HG02623 (cell line): ENCODE results near the gene ABCC10.
"Not testable (repeated sequence)": the region's sequence is repeated elsewhere in the genome, so short reads cannot be mapped to it uniquely, and the experiment has no call there.

Source experiments
- ATAC-seq: cut with Tn5 transposase; IDR thresholded peaks from one replicate; pipeline ENCODE4 v1.9.1; 2021; ENCODE audit warnings: moderate library complexity; ENCODE audit not compliant: unreplicated experiment

ABCC10 gene

DNA sequence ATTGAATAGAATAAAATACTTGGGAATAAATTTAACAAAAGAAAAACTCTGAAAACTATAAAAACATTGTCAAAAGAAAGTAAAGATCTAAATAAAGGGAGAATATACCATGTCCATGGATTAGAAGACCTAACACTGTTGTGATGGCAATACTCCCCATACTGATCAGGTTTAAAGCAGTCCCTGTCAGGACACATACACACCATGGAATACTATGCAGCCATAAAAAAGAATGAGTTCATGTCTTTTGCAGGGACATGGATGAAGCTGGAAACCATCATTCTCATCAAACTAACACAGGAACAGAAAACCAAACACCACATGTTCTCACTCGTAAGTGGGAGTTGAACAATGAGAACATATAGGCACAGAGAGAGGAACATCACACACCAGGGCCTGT lies 16.6 kb upstream of the ABCC10 start:
- ATAC-seq, result not testable (repeated sequence)

GRCh38 chr6:43412541-43412940 lies 14.8 kb upstream of the ABCC10 start:
- ATAC-seq, result no peak

- no peak for ATAC-seq
These were observed 14.3 kb upstream of the ABCC10 start for GRCh38 chr6:43413002-43413401.

- not testable (repeated sequence) for ATAC-seq
These were observed 12.1 kb upstream of the ABCC10 start for GRCh38 chr6:43415275-43415674.

DNA sequence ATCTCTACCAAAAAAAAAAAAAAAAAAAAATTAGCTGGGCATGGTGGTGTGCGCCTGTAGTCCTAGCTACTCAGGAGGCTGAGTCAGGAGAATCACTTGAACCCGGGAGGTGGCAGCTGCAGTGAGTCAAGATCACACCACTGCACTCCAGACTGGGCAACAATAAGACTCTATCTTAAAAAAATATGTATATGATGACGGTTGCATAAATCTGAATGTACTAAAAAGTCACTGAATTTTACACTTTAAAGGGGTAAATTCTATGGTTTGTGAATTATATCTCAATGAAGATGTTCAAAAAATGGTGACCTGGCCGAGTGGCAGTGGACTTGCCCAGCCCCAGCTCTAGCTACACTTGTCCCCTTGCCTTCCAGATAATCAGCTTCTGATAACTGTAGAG lies 10.4 kb upstream of the ABCC10 start:
- ATAC-seq, result no peak

GRCh38 chr6:43420012-43420709 lies 7.2 kb upstream of the ABCC10 start:
- ATAC-seq, result no peak

GRCh38 chr6:43421831-43422230 lies 5.5 kb upstream of the ABCC10 start:
- ATAC-seq, result no peak

GRCh38 chr6:43425083-43425482 lies 2.3 kb upstream of the ABCC10 start:
- not testable (repeated sequence) for ATAC-seq

- ATAC-seq, result no peak
These were observed 374 bp upstream of the ABCC10 start for GRCh38 chr6:43426928-43427405.

- no peak for ATAC-seq
These were observed 800 bp downstream of the ABCC10 start for GRCh38 chr6:43428112-43428570.

DNA sequence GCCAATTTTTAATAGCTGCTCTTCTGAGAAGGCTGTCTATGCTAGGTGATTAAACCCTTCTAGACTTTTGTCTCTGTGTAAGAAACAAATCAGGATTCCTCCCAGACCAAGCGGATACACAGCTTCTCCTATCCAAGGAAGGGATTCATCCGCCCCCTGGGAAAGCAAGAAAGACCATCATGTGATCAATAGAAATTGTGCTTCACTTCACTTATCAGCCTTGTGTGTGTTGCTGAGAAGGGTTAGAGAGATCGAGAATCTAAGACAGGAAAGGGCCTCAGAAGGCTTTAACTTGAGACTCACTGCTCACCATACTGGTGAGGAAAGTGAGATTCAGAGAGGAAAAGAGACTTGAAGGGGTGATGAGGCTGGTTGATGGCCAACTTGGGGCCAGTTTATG lies 1.5 kb downstream of the ABCC10 start:
- ATAC-seq, result no peak

- ATAC-seq, result no peak
These were observed 4.9 kb downstream of the ABCC10 start for GRCh38 chr6:43432009-43432945.

- ATAC-seq, result no peak
These were observed 5.8 kb downstream of the ABCC10 start for GRCh38 chr6:43433148-43433547.

DNA sequence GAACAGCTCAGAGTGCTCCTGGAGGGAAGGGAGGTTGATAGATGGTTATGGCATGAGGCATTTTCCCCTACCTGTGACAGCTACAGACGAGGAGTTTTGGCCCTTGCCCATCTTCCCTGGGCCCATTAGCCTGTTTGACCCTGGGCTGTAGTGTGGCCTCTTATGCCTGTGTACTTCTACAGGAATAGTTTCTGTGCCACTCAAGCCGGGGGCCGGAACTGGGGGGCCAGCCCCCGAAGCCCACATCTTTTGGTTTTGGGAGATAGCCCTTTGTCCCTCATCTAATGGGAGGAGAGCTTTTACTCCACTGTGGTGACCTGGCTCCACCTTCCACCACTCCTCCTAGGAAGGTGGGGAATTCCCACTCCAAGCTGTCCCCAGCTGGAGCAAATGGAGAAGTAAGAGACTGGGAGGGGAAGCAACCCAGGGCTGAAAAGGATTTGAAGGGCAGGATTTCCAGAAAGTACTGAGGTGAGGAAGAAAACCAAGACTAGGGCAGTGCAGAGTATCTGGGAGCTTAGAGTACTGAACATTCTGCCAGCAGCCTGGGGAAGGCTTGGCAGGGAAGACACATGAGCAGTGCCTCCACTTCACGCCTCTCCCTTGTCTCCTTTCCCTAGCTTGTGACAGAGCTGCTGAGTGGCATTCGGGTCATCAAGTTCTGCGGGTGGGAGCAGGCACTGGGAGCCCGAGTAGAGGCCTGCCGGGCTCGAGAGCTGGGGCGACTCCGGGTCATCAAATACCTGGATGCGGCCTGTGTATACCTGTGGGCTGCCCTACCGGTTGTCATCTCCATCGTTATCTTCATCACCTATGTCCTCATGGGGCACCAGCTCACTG lies 6.9 kb downstream of the ABCC10 start:
- ATAC-seq, result no peak

- ATAC-seq, result no peak
These were observed 7.6 kb downstream of the ABCC10 start for GRCh38 chr6:43434943-43435342.

DNA sequence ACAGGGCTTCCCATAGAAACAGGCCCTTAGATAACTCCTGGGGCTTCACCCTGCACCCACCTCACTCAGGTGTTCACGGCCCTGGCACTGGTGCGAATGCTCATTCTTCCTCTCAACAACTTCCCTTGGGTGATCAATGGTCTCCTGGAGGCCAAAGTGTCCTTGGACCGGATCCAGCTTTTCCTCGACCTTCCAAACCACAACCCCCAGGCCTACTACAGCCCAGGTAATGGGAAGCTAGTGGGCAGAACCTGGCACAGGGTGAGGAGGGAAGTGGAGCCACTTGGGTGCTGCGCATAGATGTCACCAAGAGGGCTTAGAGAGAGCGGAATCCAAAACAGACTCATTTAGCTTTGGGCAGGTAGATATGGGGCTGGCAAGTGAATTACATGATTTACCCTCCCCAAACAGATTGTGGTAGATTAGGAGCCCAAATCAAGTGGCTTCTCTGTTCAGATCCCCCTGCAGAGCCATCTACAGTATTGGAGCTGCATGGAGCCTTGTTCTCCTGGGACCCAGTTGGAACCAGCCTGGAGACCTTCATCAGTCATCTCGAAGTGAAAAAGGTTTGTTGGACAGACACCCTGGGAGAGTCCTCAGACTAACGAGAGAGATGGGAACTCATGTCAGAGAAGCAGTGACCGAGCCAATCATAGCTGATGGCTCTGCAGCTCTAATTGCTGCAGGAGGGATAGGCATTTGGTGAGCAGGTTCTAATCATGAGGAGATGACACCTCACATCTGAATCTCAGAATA lies 8.5 kb downstream of the ABCC10 start:
- ATAC-seq, result no peak

DNA sequence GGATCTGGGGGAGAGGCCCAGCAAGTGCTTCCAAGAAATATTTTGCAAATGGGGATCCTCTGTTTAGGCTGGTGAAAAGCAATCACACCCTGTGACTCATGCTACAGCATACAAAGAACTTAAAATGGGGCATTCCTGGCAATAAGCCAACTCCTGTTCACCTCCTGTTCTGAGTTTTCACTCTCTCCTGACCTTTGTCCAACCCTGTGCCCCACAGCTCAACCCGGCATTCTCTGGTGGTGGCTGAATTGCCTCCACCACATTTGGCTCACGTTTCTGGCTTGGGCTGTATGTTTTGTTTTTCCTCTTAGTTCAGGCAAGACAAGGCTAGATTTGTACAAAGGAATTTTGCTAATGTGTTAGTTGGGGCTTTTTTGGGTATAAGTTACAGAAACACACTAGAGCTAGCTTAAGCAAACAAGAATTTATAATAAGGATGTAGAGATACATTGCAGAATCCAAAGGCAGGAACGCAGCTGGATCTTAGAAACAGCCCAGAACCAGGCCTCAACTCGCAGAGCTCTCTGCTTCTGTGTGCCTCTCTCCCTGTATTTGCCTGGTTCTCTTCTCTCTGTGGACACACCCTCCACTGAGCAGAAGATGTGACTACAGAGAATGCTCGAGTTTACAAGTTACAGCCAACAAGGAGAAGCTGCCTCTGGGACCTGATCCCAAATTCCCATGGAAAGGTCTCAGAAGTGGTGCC lies 9.4 kb downstream of the ABCC10 start:
- no peak for ATAC-seq

- no peak for ATAC-seq
These were observed 10.4 kb downstream of the ABCC10 start for GRCh38 chr6:43437700-43438099.

DNA sequence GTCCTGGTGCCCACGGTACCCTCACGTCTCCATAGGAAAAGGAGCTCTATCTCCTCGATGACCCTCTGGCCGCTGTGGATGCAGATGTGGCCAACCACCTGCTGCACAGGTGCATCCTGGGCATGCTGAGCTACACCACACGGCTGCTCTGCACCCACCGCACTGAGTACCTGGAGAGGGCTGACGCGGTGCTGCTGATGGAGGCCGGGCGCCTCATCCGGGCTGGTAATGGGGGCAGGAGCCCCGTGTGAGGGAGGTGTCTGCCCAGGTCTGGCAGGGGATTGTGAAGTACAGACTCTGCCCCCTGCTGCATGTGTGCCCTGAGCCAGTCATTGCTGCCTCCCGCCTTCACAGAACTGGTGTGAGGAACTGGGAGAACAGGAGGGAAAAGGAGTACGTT lies 15.6 kb downstream of the ABCC10 start:
- no peak for ATAC-seq

GRCh38 chr6:43444036-43444435 lies 16.7 kb downstream of the ABCC10 start:
- no peak for ATAC-seq
